ENCODE measurements around the gene RIC3.

The RIC3 gene

DNA sequence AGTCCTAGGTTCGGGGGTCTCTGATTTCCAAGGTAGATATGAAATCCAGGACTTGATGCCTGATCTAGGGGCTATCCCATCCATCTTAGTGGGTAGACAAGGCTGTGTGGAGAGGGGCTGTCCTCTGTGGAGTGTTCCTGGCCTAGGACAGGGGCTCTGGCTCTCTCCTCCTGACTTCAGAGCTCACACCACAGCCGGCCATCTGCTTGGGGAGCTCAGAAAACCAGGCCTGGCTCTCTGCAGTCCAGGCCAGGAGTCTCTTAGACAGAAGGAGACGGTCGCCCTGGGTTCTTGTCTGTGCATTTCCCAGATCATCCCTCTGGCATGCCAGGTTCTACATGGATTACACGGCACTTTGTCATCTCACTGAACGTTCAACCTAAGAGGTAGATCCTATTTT lies 69.9 kb downstream of the RIC3 start:
- Histone ChIP-seq H3K27ac (ENCODE audit: low read length) (no peak overlapping the region), H3K4me2 (ENCODE audit: low read depth, low read length) (no peak overlapping the region), H3K9ac (ENCODE audit: low read length) (no peak overlapping the region), H3K4me1 (ENCODE audit: low read length) (no peaks in the 10 kb centered on the region), H3K36me3 (replicated peaks; ENCODE audit: insufficient read depth, low read length) (no peaks in the 10 kb centered on the region), H3F3A (ENCODE audit: insufficient read depth, low read length) (no peaks in the 10 kb centered on the region), H3K27me3 (replicated peaks; ENCODE audit: insufficient read depth, low read length) (no peaks in the 10 kb centered on the region), H2AFZ (ENCODE audit: low read length) (no peak overlapping the region), H3K79me2 (ENCODE audit: low read length) (no peaks in the 10 kb centered on the region), H3K9me3 (replicated peaks; ENCODE audit: insufficient read depth, low read length) (no peaks in the 10 kb centered on the region), H4K20me1 (ENCODE audit: insufficient read depth, low read length) (no peaks in the 10 kb centered on the region), H3K9me2 (replicated peaks; ENCODE audit: insufficient read depth, low read length) (no peaks in the 10 kb centered on the region), H3K4me3 (ENCODE audit: low read length) (no peak overlapping the region)
- no peak for DNase-seq
- TF ChIP-seq EZH2phosphoT487 (IDR thresholded peaks at IDR 0.05; ENCODE audit: low read length) = no peak

DNA sequence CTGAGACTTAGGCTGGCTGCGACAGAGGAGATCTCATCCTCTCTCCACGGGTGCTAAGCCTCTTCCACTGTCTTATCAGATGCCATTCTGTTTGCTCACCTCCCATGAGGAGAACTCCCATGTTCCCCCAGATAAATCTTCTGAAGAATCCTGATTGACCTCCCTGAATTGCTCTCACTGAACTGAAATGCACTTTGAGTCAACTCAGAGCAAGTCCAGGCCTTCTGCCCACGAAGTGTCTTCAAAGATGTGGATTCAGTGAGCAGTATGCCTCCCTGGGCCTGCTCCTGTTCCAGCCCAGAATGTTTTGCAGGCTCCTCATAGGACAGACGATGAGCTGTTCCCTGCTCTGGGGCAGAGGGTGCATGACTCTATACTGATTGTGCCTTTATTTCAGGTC lies 70.5 kb downstream of the RIC3 start:
- no peaks in the 10 kb centered on the region for H3K4me1 ChIP-seq (ENCODE audit: low read length)
- no peak overlapping the region for H3K4me3 ChIP-seq (ENCODE audit: low read length)
- TF ChIP-seq, protein P1, sequence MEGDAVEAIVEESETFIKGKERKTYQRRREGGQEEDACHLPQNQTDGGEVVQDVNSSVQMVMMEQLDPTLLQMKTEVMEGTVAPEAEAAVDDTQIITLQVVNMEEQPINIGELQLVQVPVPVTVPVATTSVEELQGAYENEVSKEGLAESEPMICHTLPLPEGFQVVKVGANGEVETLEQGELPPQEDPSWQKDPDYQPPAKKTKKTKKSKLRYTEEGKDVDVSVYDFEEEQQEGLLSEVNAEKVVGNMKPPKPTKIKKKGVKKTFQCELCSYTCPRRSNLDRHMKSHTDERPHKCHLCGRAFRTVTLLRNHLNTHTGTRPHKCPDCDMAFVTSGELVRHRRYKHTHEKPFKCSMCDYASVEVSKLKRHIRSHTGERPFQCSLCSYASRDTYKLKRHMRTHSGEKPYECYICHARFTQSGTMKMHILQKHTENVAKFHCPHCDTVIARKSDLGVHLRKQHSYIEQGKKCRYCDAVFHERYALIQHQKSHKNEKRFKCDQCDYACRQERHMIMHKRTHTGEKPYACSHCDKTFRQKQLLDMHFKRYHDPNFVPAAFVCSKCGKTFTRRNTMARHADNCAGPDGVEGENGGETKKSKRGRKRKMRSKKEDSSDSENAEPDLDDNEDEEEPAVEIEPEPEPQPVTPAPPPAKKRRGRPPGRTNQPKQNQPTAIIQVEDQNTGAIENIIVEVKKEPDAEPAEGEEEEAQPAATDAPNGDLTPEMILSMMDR (IDR thresholded peaks at IDR 0.05; ENCODE audit: low read length) = no peak
- TF ChIP-seq EZH2 (optimal IDR thresholded peaks at IDR 0.05; ENCODE audit: low read depth, low read length) (no peak), EZH2phosphoT487 (IDR thresholded peaks at IDR 0.05; ENCODE audit: low read length) (no peak)
- no peak overlapping the region for H3K4me2 ChIP-seq (ENCODE audit: low read depth, low read length)
- no peaks in the 10 kb centered on the region for H3F3A ChIP-seq (ENCODE audit: insufficient read depth, low read length)
- H2AFZ ChIP-seq (ENCODE audit: low read length) = no peak overlapping the region
- DNase-seq = no peak
- no peaks in the 10 kb centered on the region for H3K27me3 ChIP-seq (replicated peaks; ENCODE audit: insufficient read depth, low read length)
- no peaks in the 10 kb centered on the region for H3K9me2 ChIP-seq (replicated peaks; ENCODE audit: insufficient read depth, low read length)
- no peaks in the 10 kb centered on the region for H3K9me3 ChIP-seq (replicated peaks; ENCODE audit: insufficient read depth, low read length)
- H3K27ac ChIP-seq (ENCODE audit: low read length) = no peak overlapping the region
- no peaks in the 10 kb centered on the region for H3K36me3 ChIP-seq (replicated peaks; ENCODE audit: insufficient read depth, low read length)
- H3K79me2 ChIP-seq (ENCODE audit: low read length) = no peaks in the 10 kb centered on the region
- H4K20me1 ChIP-seq (ENCODE audit: insufficient read depth, low read length) = no peaks in the 10 kb centered on the region
- H3K9ac ChIP-seq (ENCODE audit: low read length) = no peak overlapping the region

DNA sequence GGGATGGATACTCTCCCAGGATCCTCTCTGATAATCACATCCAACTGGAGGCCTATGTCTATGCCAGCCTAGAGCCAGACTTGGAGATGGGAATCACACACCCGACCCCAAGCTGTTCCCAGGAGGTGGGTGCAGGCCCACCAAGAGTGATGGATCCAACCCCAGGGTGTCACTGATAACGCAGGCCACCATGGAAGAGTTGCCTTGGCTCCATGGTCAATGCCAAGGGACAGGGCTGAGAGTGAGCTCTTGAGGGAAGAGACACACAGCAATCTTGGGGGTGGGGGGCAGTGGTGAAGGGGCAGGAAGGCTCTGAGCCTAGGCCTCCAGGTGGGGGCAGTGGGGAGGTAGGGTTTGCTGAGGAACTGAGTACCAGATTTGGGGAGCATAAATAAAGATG lies 70.9 kb downstream of the RIC3 start:
- Histone ChIP-seq H3K36me3 (replicated peaks; ENCODE audit: insufficient read depth, low read length) (no peaks in the 10 kb centered on the region), H3F3A (ENCODE audit: insufficient read depth, low read length) (no peaks in the 10 kb centered on the region), H3K9me2 (replicated peaks; ENCODE audit: insufficient read depth, low read length) (no peaks in the 10 kb centered on the region), H3K27ac (ENCODE audit: low read length) (no peak overlapping the region), H3K27me3 (replicated peaks; ENCODE audit: insufficient read depth, low read length) (no peaks in the 10 kb centered on the region), H3K4me1 (ENCODE audit: low read length) (no peaks in the 10 kb centered on the region), H3K9ac (ENCODE audit: low read length) (no peak overlapping the region), H3K9me3 (replicated peaks; ENCODE audit: insufficient read depth, low read length) (no peaks in the 10 kb centered on the region), H3K79me2 (ENCODE audit: low read length) (no peaks in the 10 kb centered on the region), H4K20me1 (ENCODE audit: insufficient read depth, low read length) (no peaks in the 10 kb centered on the region), H2AFZ (ENCODE audit: low read length) (no peak overlapping the region), H3K4me2 (ENCODE audit: low read depth, low read length) (no peak overlapping the region), H3K4me3 (ENCODE audit: low read length) (no peak overlapping the region)
- DNase-seq = no peak
- TF ChIP-seq, protein P1 (IDR thresholded peaks at IDR 0.05; ENCODE audit: low read length) = no peak
- TF ChIP-seq EZH2 (optimal IDR thresholded peaks at IDR 0.05; ENCODE audit: low read depth, low read length) = no peak
- no peak for TF ChIP-seq EZH2phosphoT487 (IDR thresholded peaks at IDR 0.05; ENCODE audit: low read length)

DNA sequence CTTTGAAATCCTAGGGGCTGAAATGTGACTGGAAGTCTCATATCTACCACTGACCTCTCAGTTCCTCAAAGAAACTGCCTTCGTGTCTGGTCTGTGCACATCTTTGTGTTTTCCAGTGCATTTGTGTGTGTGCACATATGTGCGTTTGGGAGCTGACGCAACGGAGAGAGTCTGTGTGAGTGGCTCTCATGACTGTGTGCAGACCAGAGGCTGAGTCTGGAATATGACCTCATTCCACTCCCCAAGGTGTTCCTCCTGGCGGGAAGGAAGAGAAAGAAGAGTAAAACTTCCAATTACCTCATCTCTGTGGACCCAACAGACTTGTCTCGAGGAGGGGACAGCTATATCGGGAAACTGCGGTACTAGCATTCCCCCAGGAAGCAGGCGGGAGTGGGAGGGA lies 71.4 kb downstream of the RIC3 start:
- TF ChIP-seq EZH2phosphoT487 (IDR thresholded peaks at IDR 0.05; ENCODE audit: low read length) = no peak
- TF ChIP-seq, protein P1 (IDR thresholded peaks at IDR 0.05; ENCODE audit: low read length) = no peak
- no peak for TF ChIP-seq EZH2 (optimal IDR thresholded peaks at IDR 0.05; ENCODE audit: low read depth, low read length)
- Histone ChIP-seq H3K9me3 (replicated peaks; ENCODE audit: insufficient read depth, low read length) (no peaks in the 10 kb centered on the region), H3K27me3 (replicated peaks; ENCODE audit: insufficient read depth, low read length) (no peaks in the 10 kb centered on the region), H3F3A (ENCODE audit: insufficient read depth, low read length) (no peaks in the 10 kb centered on the region), H3K27ac (ENCODE audit: low read length) (no peak overlapping the region), H2AFZ (ENCODE audit: low read length) (no peak overlapping the region), H3K79me2 (ENCODE audit: low read length) (no peaks in the 10 kb centered on the region), H3K4me3 (ENCODE audit: low read length) (no peak overlapping the region), H4K20me1 (ENCODE audit: insufficient read depth, low read length) (no peaks in the 10 kb centered on the region), H3K9ac (ENCODE audit: low read length) (no peak overlapping the region), H3K4me2 (ENCODE audit: low read depth, low read length) (no peak overlapping the region), H3K4me1 (ENCODE audit: low read length) (no peaks in the 10 kb centered on the region), H3K36me3 (replicated peaks; ENCODE audit: insufficient read depth, low read length) (no peaks in the 10 kb centered on the region), H3K9me2 (replicated peaks; ENCODE audit: insufficient read depth, low read length) (no peaks in the 10 kb centered on the region)
- no peak for DNase-seq

Measured in MM.1S (cell line).